ENCODE results near the gene ODC1. TPM values are rescaled to one million over a fixed set of nuclear protein-coding genes. Genes with fewer than 3 reads are reported as not detected.
A peak's percentile ranks its signal among the peaks of the same experiment; 100 is the strongest.

The ODC1 gene
- total and polyA plus RNA-seq, 2 donors (not counting 1 experiment from before 2014, with no cell fraction given) = 86.4 to 89.3 TPM

- no peak overlapping the region for H2AFZ ChIP-seq (ENCODE audit: low read length)
- DNase-seq (ENCODE audit: low read depth in 2 of 2) = peak; percentile 4 to 91
- H3K4me2 ChIP-seq (ENCODE audit: extremely low read depth, insufficient read depth, low read length) = peak overlapping the region; percentile 5
- H3K9me3 ChIP-seq (ENCODE audit: control insufficient read depth, insufficient read depth, low read depth, low read length) = no peaks in the 10 kb centered on the region
- H3K27me3 ChIP-seq (ENCODE audit: control insufficient read depth, insufficient read depth, low read length) = peaks cover 18% of the 10 kb centered on the region
- H3K4me3 ChIP-seq (replicated peaks in 1 of 4; ENCODE audit: control extremely low read depth in 1 of 4, insufficient read depth in 1 of 4, low read depth in 3 of 4, low read length in 4 of 4) = no peak overlapping the region
- H3K9ac ChIP-seq (ENCODE audit: insufficient read depth, low read length) = no peak overlapping the region
- TF ChIP-seq, protein P1, sequence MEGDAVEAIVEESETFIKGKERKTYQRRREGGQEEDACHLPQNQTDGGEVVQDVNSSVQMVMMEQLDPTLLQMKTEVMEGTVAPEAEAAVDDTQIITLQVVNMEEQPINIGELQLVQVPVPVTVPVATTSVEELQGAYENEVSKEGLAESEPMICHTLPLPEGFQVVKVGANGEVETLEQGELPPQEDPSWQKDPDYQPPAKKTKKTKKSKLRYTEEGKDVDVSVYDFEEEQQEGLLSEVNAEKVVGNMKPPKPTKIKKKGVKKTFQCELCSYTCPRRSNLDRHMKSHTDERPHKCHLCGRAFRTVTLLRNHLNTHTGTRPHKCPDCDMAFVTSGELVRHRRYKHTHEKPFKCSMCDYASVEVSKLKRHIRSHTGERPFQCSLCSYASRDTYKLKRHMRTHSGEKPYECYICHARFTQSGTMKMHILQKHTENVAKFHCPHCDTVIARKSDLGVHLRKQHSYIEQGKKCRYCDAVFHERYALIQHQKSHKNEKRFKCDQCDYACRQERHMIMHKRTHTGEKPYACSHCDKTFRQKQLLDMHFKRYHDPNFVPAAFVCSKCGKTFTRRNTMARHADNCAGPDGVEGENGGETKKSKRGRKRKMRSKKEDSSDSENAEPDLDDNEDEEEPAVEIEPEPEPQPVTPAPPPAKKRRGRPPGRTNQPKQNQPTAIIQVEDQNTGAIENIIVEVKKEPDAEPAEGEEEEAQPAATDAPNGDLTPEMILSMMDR (conservative IDR thresholded peaks at IDR 0.05 in 1 of 2, IDR thresholded peaks at IDR 0.05 in 1 of 2; ENCODE audit: low read depth in 1 of 2, low read length in 2 of 2) = no peak
- TF ChIP-seq EZH2 (IDR thresholded peaks at IDR 0.05; ENCODE audit: low read length, missing control alignments) = no peak
- no peaks in the 10 kb centered on the region for H3K79me2 ChIP-seq (ENCODE audit: control insufficient read depth, insufficient read depth, low read length)
- H3K27ac ChIP-seq (ENCODE audit: insufficient read depth, low read length) = no peak overlapping the region
- H4K20me1 ChIP-seq (ENCODE audit: control insufficient read depth, extremely low read depth, insufficient read depth, low read length) = no peaks in the 10 kb centered on the region
- no peaks in the 10 kb centered on the region for H3K36me3 ChIP-seq (ENCODE audit: control insufficient read depth, insufficient read depth, low read length)
- no peaks in the 10 kb centered on the region for H3K4me1 ChIP-seq (ENCODE audit: control insufficient read depth, extremely low read depth, insufficient read depth, low read length)
These were observed 45.6 kb upstream of the ODC1 start for GRCh38 chr2:10493634-10494281.

DNA sequence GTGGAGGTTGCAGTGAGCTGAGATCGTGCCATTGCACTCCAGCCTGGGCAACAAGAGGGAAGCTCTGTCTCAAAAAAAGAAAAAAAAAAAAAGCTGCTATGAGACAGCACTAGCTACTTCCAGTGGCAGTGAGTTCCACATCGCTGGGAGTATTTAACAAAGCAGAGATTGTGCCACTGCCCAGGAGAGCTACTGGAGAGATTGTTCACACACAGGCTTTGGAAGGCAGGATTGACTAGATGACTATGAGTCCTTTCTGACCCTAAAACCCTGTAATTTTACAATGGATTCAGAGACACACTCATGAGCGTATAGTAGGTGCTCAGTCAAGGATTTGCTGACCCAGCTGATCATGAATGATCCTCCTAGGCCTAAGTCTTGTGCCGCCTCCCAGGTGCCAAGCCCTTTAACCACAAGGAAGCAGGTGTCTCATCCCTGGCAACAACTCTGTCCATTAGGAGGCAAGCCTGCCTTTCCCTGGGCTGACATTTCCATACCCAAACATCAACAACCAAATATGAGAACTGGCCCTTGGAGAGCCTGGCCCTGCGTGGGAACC is 45.0 kb upstream of the ODC1 start:
- Histone ChIP-seq H3K4me2 (ENCODE audit: extremely low read depth, insufficient read depth, low read length) (no peak overlapping the region), H3K4me1 (ENCODE audit: control insufficient read depth, extremely low read depth, insufficient read depth, low read length) (no peaks in the 10 kb centered on the region), H3K9ac (ENCODE audit: insufficient read depth, low read length) (no peak overlapping the region), H3K36me3 (ENCODE audit: control insufficient read depth, insufficient read depth, low read length) (no peaks in the 10 kb centered on the region), H2AFZ (ENCODE audit: low read length) (no peak overlapping the region), H3K27me3 (ENCODE audit: control insufficient read depth, insufficient read depth, low read length) (peaks cover 19% of the 10 kb centered on the region), H3K4me3 (replicated peaks in 1 of 4; ENCODE audit: control extremely low read depth in 1 of 4, insufficient read depth in 1 of 4, low read depth in 3 of 4, low read length in 4 of 4) (no peak overlapping the region), H3K79me2 (ENCODE audit: control insufficient read depth, insufficient read depth, low read length) (no peaks in the 10 kb centered on the region), H3K27ac (ENCODE audit: insufficient read depth, low read length) (no peak overlapping the region), H3K9me3 (ENCODE audit: control insufficient read depth, insufficient read depth, low read depth, low read length) (no peaks in the 10 kb centered on the region), H4K20me1 (ENCODE audit: control insufficient read depth, extremely low read depth, insufficient read depth, low read length) (no peaks in the 10 kb centered on the region)
- DNase-seq (ENCODE audit: low read depth in 2 of 2) = no peak
- no peak for TF ChIP-seq EZH2 (IDR thresholded peaks at IDR 0.05; ENCODE audit: low read length, missing control alignments)
- TF ChIP-seq, protein P1 (conservative IDR thresholded peaks at IDR 0.05 in 1 of 2, IDR thresholded peaks at IDR 0.05 in 1 of 2; ENCODE audit: low read depth in 1 of 2, low read length in 2 of 2) = no peak

- H3K79me2 ChIP-seq (ENCODE audit: control insufficient read depth, insufficient read depth, low read length) = no peaks in the 10 kb centered on the region
- no peak overlapping the region for H2AFZ ChIP-seq (ENCODE audit: low read length)
- H3K4me3 ChIP-seq (replicated peaks in 1 of 4; ENCODE audit: control extremely low read depth in 1 of 4, insufficient read depth in 1 of 4, low read depth in 3 of 4, low read length in 4 of 4) = no peak overlapping the region
- no peaks in the 10 kb centered on the region for H3K4me1 ChIP-seq (ENCODE audit: control insufficient read depth, extremely low read depth, insufficient read depth, low read length)
- TF ChIP-seq, protein P1 (conservative IDR thresholded peaks at IDR 0.05 in 1 of 2, IDR thresholded peaks at IDR 0.05 in 1 of 2; ENCODE audit: low read depth in 1 of 2, low read length in 2 of 2) = no peak
- TF ChIP-seq EZH2 (IDR thresholded peaks at IDR 0.05; ENCODE audit: low read length, missing control alignments) = no peak
- H3K4me2 ChIP-seq (ENCODE audit: extremely low read depth, insufficient read depth, low read length) = no peak overlapping the region
- H4K20me1 ChIP-seq (ENCODE audit: control insufficient read depth, extremely low read depth, insufficient read depth, low read length) = no peaks in the 10 kb centered on the region
- no peaks in the 10 kb centered on the region for H3K36me3 ChIP-seq (ENCODE audit: control insufficient read depth, insufficient read depth, low read length)
- H3K27me3 ChIP-seq (ENCODE audit: control insufficient read depth, insufficient read depth, low read length) = peaks cover 22% of the 10 kb centered on the region
- no peak for DNase-seq (ENCODE audit: low read depth in 2 of 2)
- no peaks in the 10 kb centered on the region for H3K9me3 ChIP-seq (ENCODE audit: control insufficient read depth, insufficient read depth, low read depth, low read length)
- H3K27ac ChIP-seq (ENCODE audit: insufficient read depth, low read length) = no peak overlapping the region
- H3K9ac ChIP-seq (ENCODE audit: insufficient read depth, low read length) = no peak overlapping the region
These were observed 42.7 kb upstream of the ODC1 start for GRCh38 chr2:10490806-10491291.

Measured in fibroblast of lung (primary cell).